GM10847 (cell line): ENCODE measurements around the gene CABP4.

Experiments used
- POLR2A ChIP-seq: IDR thresholded peaks from 2 replicates; pipeline ENCODE4 v1.6.1; 2011; ENCODE audit not compliant: insufficient read length; ENCODE audit errors: extremely low read depth

CABP4 gene

DNA sequence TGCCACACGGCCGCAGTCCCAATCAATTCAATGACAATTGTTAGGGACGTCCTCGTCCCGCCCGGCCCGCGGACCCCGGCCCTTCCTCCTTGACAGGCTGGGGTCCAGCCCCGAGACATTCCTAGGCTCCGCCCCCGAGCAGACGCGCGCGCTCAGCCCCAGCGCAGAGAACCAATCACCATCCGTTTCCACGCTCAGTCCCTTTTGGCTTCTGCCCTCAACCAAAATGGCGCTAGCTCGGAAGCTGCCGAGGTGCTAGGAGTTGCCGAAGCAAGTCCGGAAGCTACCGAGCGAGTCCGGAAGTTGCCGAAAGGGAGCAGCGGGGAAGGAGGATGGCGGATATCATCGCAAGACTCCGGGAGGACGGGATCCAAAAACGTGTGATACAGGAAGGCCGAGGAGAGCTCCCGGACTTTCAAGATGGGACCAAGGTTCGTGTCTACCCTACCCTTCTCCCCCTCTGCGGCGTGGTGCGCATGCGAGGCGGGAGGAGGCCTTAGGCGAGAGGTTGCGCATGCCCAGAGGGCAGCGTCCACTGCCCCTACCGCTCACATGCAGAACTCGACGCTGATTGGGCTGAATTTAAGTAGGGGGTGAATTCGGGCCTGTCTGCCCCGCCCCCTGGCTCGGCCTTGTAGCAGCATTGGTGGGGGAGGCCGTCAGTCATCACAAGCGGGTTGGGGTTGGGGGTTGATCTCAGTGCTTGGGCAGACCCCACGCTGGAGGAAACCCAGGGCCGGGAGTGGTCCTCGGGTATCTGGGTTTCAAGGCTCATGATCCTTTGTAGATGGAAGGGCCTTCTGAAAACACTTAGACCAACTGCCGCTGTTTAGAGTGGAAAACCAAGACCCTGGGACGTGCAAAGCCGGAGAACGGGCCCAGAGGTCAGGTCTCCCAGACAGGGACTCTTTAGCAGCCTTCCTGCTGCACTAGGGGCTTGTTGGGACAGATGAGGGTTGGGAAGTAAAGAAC is 28.0 kb downstream of the CABP4 start, which contains the start of gene AIP:
Gene AIP, plus strand, starts transcription at position 200 of the 972 bp plus-strand sequence. Its CDS starts 133 bp downstream, at position 333.
- TF ChIP-seq POLR2A = peak; percentile 51

GRCh38 chr11:67483831-67484665 is 28.9 kb downstream of the CABP4 start:
- TF ChIP-seq POLR2A = no peak

DNA sequence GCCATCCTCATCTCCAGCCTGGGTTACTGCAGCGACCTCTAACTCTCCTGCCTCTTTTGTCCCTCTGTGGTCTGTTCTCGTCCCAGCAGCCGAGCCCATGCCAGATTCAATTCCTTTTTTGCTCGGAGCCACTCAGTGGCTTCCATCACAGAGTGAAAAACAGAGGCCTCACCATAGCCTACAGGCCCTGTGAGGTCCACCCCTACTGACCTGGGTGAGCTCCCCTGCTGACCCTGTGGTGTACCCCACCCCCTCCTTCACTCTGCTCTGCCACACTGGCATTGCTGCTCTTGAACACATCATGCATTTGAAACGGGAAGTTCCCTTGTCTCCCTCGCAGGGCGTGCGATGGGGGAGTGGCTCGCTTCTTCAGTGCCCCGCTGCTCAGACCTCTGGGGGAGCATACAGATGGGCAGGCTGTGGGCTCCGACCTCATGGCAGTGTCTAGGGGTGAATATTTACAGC is 29.7 kb downstream of the CABP4 start:
- peak; percentile 33 for TF ChIP-seq POLR2A

- peak; percentile 48 for TF ChIP-seq POLR2A
Measured at GRCh38 chr11:67485873-67486361, 30.8 kb downstream of the CABP4 start.

- no peak for TF ChIP-seq POLR2A
Measured at GRCh38 chr11:67486481-67487195, 31.5 kb downstream of the CABP4 start.

GRCh38 chr11:67489203-67489884 is 34.2 kb downstream of the CABP4 start:
- TF ChIP-seq POLR2A = no peak

GRCh38 chr11:67489885-67490726 is 35.0 kb downstream of the CABP4 start:
- TF ChIP-seq POLR2A = no peak

GRCh38 chr11:67490727-67491065 is 35.5 kb downstream of the CABP4 start:
- no peak for TF ChIP-seq POLR2A

DNA sequence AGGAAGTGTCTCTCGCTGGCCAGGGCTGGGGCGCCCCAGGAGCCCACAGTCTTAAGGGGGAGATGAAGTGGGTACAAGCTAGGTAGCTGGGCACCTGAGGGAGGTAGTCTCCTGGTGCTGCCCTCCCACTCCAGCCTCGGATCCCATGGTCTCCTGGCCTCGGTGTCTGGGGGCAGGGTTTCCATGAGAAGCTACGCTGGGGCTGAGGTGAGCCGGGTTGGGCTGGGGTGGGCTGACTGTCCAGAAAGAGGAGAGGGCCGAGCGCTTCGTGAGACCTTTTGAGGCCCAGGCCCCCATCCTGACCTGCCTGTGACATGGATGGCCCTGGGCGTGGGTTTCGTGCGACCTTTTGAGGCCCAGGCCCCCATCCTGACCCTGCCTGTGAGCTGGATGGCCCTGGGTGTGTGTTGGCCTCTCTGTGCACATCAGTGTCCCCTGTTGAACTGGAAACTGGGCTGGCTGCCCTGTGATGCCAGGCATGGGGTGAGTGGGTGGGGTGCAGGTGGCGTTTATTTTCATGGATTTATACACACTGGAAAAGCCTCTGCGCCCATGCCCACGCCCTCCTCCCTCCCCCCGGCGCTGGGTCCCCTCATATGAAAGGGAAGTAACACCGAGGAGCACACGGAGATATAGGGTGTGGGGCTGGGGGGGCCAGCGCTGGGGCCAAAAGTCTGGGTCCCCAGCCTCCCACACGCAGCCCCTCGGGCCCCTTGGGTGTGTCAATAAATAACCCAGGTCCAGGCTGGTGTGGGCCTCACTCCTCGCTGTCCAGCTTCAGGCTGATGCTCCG is 36.3 kb downstream of the CABP4 start:
- no peak for TF ChIP-seq POLR2A

GRCh38 chr11:67492069-67492727 is 37.0 kb downstream of the CABP4 start:
- no peak for TF ChIP-seq POLR2A

GRCh38 chr11:67492801-67493547 is 37.8 kb downstream of the CABP4 start:
- TF ChIP-seq POLR2A = no peak
